ENCODE data around the gene GAB1.
"Not testable (repeated sequence)": the region's sequence is repeated elsewhere in the genome, so short reads cannot be mapped to it uniquely, and the experiment has no call there.

Gene GAB1

GRCh38 chr4:143339497-143339896 is 2.8 kb downstream of the GAB1 start:
- no peak for DNase-seq

- no peak for DNase-seq
Observed at GRCh38 chr4:143341186-143341755, 4.6 kb downstream of the GAB1 start.

- DNase-seq = no peak
Observed at GRCh38 chr4:143343276-143343831, 6.7 kb downstream of the GAB1 start.

- no peak for DNase-seq
Observed at GRCh38 chr4:143344041-143344440, 7.4 kb downstream of the GAB1 start.

- no peak for DNase-seq
Observed at GRCh38 chr4:143344774-143345173, 8.1 kb downstream of the GAB1 start.

GRCh38 chr4:143345356-143345755 is 8.7 kb downstream of the GAB1 start:
- no peak for DNase-seq

GRCh38 chr4:143346206-143346605 is 9.5 kb downstream of the GAB1 start:
- no peak for DNase-seq

- DNase-seq = no peak
Observed at GRCh38 chr4:143347484-143348111, 10.9 kb downstream of the GAB1 start.

- no peak for DNase-seq
Observed at GRCh38 chr4:143348233-143349077, 11.8 kb downstream of the GAB1 start.

GRCh38 chr4:143349858-143350527 is 13.3 kb downstream of the GAB1 start:
- not testable (repeated sequence) for DNase-seq

- DNase-seq = no peak
Observed at GRCh38 chr4:143351149-143351691, 14.5 kb downstream of the GAB1 start.

- DNase-seq = no peak
Observed at GRCh38 chr4:143351774-143352451, 15.2 kb downstream of the GAB1 start.

- DNase-seq = no peak
Observed at GRCh38 chr4:143352720-143353119, 16.0 kb downstream of the GAB1 start.

GRCh38 chr4:143353797-143354196 is 17.1 kb downstream of the GAB1 start:
- no peak for DNase-seq

GRCh38 chr4:143354990-143355389 is 18.3 kb downstream of the GAB1 start:
- DNase-seq = no peak

GRCh38 chr4:143355540-143356217 is 19.0 kb downstream of the GAB1 start:
- no peak for DNase-seq

GRCh38 chr4:143356493-143356892 is 19.8 kb downstream of the GAB1 start:
- no peak for DNase-seq

- DNase-seq = no peak
Observed at GRCh38 chr4:143357161-143357845, 20.6 kb downstream of the GAB1 start.

GRCh38 chr4:143358419-143358818 is 21.7 kb downstream of the GAB1 start:
- DNase-seq = no peak

- DNase-seq = no peak
Observed at GRCh38 chr4:143358923-143359643, 22.4 kb downstream of the GAB1 start.
